ENCODE results near the gene GLT8D1. TPM values are rescaled to one million over a fixed set of nuclear protein-coding genes. Genes with fewer than 3 reads are reported as not detected.

GLT8D1 gene
- total RNA-seq, 2 experiments from 2014 or later: 34.0 to 35.6 TPM

DNA sequence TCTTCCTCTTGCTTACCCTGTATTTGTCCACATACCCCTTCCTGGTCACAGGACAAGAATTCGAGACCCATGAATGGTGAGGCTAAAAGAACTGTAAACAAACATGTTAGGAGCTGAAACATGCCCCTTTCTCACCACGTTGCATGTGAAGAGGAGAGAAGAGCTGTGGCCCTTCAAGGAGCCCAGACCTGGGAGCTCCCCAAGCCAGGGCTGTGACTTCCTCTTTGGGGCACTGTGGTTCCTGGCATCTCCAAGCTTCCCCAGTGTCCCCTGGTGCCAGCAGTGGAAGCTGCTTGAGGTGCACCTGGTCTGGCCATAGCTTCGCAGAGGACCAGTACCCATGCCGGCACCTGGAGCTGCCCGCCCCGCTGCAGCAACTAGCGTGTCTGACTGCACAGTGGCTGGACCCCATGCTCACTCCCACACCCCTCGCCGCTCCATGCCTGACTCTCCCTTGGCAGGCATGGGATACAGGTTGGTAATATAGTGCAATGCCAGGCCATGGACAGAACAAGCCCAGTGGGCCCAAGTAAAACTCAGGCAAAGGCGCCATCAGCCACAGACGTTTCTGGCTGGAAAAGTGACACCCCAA lies 10.2 kb upstream of the GLT8D1 start:
- intact Hi-C loops (cut with micrococcal nuclease; ENCODE audit: unreplicated experiment): no loop called here
- Histone ChIP-seq H3K79me2 (ENCODE audit: insufficient read depth, low read depth, low read length) (no peaks in the 10 kb centered on the region), H3K4me3 (ENCODE audit: low read depth, low read length, poor library complexity, severe bottlenecking) (no peak overlapping the region), H3K9me2 (ENCODE audit: insufficient read depth, low read length) (no peaks in the 10 kb centered on the region), H2AFZ (ENCODE audit: low read length) (no peak overlapping the region), H3K27ac (ENCODE audit: low read depth, low read length, poor library complexity, severe bottlenecking) (no peak overlapping the region), H3K4me2 (ENCODE audit: low read length) (no peak overlapping the region), H4K20me1 (ENCODE audit: insufficient read depth, low read length) (no peaks in the 10 kb centered on the region), H3K36me3 (ENCODE audit: insufficient read depth, low read length) (peaks cover 39% of the 10 kb centered on the region), H3K9me3 (ENCODE audit: low read length) (peaks cover 8% of the 10 kb centered on the region; the same call in 1 of the 2 replicates), H3K4me1 (ENCODE audit: insufficient read depth, low read length, poor library complexity, severe bottlenecking) (peaks cover 9% of the 10 kb centered on the region)
- POLR2A ChIA-PET: no interaction called here
- no TSS peak for BruUV-seq (replicated peaks)
- TF ChIP-seq, protein P1, sequence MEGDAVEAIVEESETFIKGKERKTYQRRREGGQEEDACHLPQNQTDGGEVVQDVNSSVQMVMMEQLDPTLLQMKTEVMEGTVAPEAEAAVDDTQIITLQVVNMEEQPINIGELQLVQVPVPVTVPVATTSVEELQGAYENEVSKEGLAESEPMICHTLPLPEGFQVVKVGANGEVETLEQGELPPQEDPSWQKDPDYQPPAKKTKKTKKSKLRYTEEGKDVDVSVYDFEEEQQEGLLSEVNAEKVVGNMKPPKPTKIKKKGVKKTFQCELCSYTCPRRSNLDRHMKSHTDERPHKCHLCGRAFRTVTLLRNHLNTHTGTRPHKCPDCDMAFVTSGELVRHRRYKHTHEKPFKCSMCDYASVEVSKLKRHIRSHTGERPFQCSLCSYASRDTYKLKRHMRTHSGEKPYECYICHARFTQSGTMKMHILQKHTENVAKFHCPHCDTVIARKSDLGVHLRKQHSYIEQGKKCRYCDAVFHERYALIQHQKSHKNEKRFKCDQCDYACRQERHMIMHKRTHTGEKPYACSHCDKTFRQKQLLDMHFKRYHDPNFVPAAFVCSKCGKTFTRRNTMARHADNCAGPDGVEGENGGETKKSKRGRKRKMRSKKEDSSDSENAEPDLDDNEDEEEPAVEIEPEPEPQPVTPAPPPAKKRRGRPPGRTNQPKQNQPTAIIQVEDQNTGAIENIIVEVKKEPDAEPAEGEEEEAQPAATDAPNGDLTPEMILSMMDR (conservative IDR thresholded peaks at IDR 0.05; ENCODE audit: low read length): no peak
- TF ChIP-seq EZH2phosphoT487 (IDR thresholded peaks at IDR 0.05; ENCODE audit: borderline replicate concordance, low read depth, low read length): no peak
- CTCF ChIA-PET (ENCODE audit: unreplicated experiment): no interaction called here
- no peak for DNase-seq (ENCODE audit: low spot score)

DNA sequence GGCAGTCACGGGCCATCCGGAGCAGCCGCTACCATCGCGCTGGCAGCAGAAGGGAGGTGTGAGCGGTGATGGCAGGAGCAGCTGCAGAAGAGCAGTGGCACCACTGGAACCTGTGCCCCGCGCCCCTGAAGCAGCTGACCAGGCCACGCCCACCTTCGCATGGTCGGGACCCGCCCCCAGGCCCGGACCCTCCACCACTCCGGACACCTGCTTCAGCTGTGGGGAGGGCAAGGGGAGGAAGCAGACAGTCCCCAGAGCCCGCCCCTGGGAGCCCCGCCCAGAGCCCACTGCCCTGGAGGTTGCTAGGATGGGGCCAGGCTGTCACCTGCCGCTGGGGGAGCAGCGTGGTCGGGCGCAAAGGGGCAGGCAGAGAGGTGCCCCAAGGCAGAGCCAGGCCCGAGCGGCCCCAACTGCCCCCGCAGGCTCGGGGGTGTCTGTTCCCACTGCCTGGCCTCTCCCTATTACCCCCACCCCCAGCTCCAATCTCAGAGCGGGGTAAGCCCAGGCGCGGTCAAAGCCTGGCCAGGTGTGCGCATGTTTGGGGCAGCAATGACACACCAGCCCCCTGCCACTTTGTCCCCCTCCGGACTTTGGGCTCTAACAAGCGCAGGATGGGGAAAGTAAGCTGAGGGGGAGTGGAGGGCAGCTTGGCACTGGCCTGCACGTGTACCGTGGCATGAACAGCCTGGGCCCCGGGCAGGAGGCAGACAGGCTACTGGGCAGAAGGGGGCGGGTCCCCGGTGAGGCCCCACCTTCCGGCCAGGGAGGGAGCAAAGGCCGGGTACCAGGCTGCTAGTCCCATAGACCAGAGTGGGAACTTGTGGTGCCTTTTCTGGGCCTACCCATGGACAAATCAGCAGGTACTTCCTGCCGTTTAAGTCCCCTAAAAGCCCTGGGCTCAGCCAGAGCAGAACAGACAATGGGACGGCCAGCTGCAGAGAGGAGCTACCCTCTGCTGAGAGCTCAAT lies 9.0 kb upstream of the GLT8D1 start:
- no peak overlapping the region for H2AFZ ChIP-seq (ENCODE audit: low read length)
- TF ChIP-seq, protein P1 (conservative IDR thresholded peaks at IDR 0.05; ENCODE audit: low read length): no peak
- no peak for TF ChIP-seq EZH2phosphoT487 (IDR thresholded peaks at IDR 0.05; ENCODE audit: borderline replicate concordance, low read depth, low read length)
- H3K4me2 ChIP-seq (ENCODE audit: low read length): no peak overlapping the region
- ChIA-PET CTCF (ENCODE audit: unreplicated experiment) (no interaction called here), POLR2A (no interaction called here)
- peaks cover under 1% of the 10 kb centered on the region; the same call in 1 of the 2 replicates for H3K9me3 ChIP-seq (ENCODE audit: low read length)
- H3K9me2 ChIP-seq (ENCODE audit: insufficient read depth, low read length): no peaks in the 10 kb centered on the region
- no peak for DNase-seq (ENCODE audit: low spot score)
- peaks cover 46% of the 10 kb centered on the region for H3K36me3 ChIP-seq (ENCODE audit: insufficient read depth, low read length)
- H3K4me3 ChIP-seq (ENCODE audit: low read depth, low read length, poor library complexity, severe bottlenecking): no peak overlapping the region
- no TSS peak for BruUV-seq (replicated peaks)
- intact Hi-C loops (cut with micrococcal nuclease; ENCODE audit: unreplicated experiment): no loop called here
- no peaks in the 10 kb centered on the region for H3K79me2 ChIP-seq (ENCODE audit: insufficient read depth, low read depth, low read length)
- H3K4me1 ChIP-seq (ENCODE audit: insufficient read depth, low read length, poor library complexity, severe bottlenecking): peaks cover 9% of the 10 kb centered on the region
- H3K27ac ChIP-seq (ENCODE audit: low read depth, low read length, poor library complexity, severe bottlenecking): no peak overlapping the region
- H4K20me1 ChIP-seq (ENCODE audit: insufficient read depth, low read length): no peaks in the 10 kb centered on the region
